HCEC 1CT (cell line): ENCODE results near the gene LYRM2.

Experiments
- DNase-seq: peaks from one replicate; pipeline ENCODE4 v3.0.0-alpha.2; 2017

LYRM2 gene

GRCh38 chr6:89638320-89639195, at the start of gene LYRM2:
LYRM2 (minus strand) TSS chr6:89638747; CDS start chr6:89638716, 31 bp downstream.
- peak; percentile 94 for DNase-seq

GRCh38 chr6:89688328-89688727, 49.8 kb upstream of the LYRM2 start:
- DNase-seq = no peak

GRCh38 chr6:89685311-89685710, 46.8 kb upstream of the LYRM2 start:
- DNase-seq = no peak

GRCh38 chr6:89682991-89683390, 44.4 kb upstream of the LYRM2 start:
- DNase-seq = no peak

GRCh38 chr6:89681983-89682564, 43.5 kb upstream of the LYRM2 start:
- no peak for DNase-seq

GRCh38 chr6:89680551-89680950, 42.0 kb upstream of the LYRM2 start:
- no peak for DNase-seq

GRCh38 chr6:89680150-89680549, 41.6 kb upstream of the LYRM2 start:
- no peak for DNase-seq

GRCh38 chr6:89679215-89680120, 40.9 kb upstream of the LYRM2 start:
- DNase-seq = no peak

GRCh38 chr6:89678531-89678930, 40.0 kb upstream of the LYRM2 start:
- no peak for DNase-seq

GRCh38 chr6:89675949-89676748, 37.6 kb upstream of the LYRM2 start:
- DNase-seq = no peak

GRCh38 chr6:89670935-89671565, 32.5 kb upstream of the LYRM2 start:
- DNase-seq = no peak

GRCh38 chr6:89669002-89669401, 30.5 kb upstream of the LYRM2 start:
- DNase-seq = no peak

GRCh38 chr6:89667872-89668556, 29.5 kb upstream of the LYRM2 start:
- DNase-seq = no peak

GRCh38 chr6:89662659-89663223, 24.2 kb upstream of the LYRM2 start:
- DNase-seq = no peak

- DNase-seq = no peak
These were observed 23.0 kb upstream of the LYRM2 start for GRCh38 chr6:89661559-89661958.

- DNase-seq = no peak
These were observed 22.4 kb upstream of the LYRM2 start for GRCh38 chr6:89660981-89661380.

- no peak for DNase-seq
These were observed 19.1 kb upstream of the LYRM2 start for GRCh38 chr6:89657445-89658158.

GRCh38 chr6:89655122-89655521, 16.6 kb upstream of the LYRM2 start:
- DNase-seq = peak; percentile 55

- DNase-seq = no peak
These were observed 12.0 kb upstream of the LYRM2 start for GRCh38 chr6:89650579-89650978.

- no peak for DNase-seq
These were observed 11.1 kb upstream of the LYRM2 start for GRCh38 chr6:89649682-89650081.
